ENCODE measurements around the gene FAM168A.
A peak's percentile ranks its signal among the peaks of the same experiment; 100 is the strongest.

The FAM168A gene

GRCh38 chr11:73363147-73363546 is 234.8 kb downstream of the FAM168A start:
- no peak for TF ChIP-seq CTCF (IDR thresholded peaks at IDR 0.05; ENCODE audit: insufficient read depth, low read length, poor library complexity, severe bottlenecking)
- Histone ChIP-seq H3K36me3 (ENCODE audit: control insufficient read depth, insufficient read depth, low read length) (no peaks in the 10 kb centered on the region; the same call in 1 of the 2 replicates), H3K4me3 (replicated peaks; ENCODE audit: low read depth, low read length) (no peak overlapping the region), H3K27me3 (replicated peaks; ENCODE audit: control insufficient read depth, insufficient read depth, low read length) (no peaks in the 10 kb centered on the region)
- DNase-seq (ENCODE audit: extremely low read depth, insufficient read length) = no peak

- H3K4me3 ChIP-seq (replicated peaks; ENCODE audit: low read depth, low read length) = no peak overlapping the region
- TF ChIP-seq CTCF (IDR thresholded peaks at IDR 0.05; ENCODE audit: insufficient read depth, low read length, poor library complexity, severe bottlenecking) = no peak
- no peak for DNase-seq (ENCODE audit: extremely low read depth, insufficient read length)
- H3K36me3 ChIP-seq (ENCODE audit: control insufficient read depth, insufficient read depth, low read length) = no peaks in the 10 kb centered on the region
- H3K27me3 ChIP-seq (replicated peaks; ENCODE audit: control insufficient read depth, insufficient read depth, low read length) = no peaks in the 10 kb centered on the region
Measured at GRCh38 chr11:73361953-73362776, 235.7 kb downstream of the FAM168A start.

- Histone ChIP-seq H3K27me3 (replicated peaks; ENCODE audit: control insufficient read depth, insufficient read depth, low read length) (no peaks in the 10 kb centered on the region), H3K36me3 (ENCODE audit: control insufficient read depth, insufficient read depth, low read length) (no peaks in the 10 kb centered on the region), H3K4me3 (replicated peaks; ENCODE audit: low read depth, low read length) (no peak overlapping the region)
- no peak for DNase-seq (ENCODE audit: extremely low read depth, insufficient read length)
- TF ChIP-seq CTCF (IDR thresholded peaks at IDR 0.05; ENCODE audit: insufficient read depth, low read length, poor library complexity, severe bottlenecking) = no peak
Measured at GRCh38 chr11:73360743-73361369, 237.1 kb downstream of the FAM168A start.

- TF ChIP-seq CTCF (IDR thresholded peaks at IDR 0.05; ENCODE audit: insufficient read depth, low read length, poor library complexity, severe bottlenecking) = peak; percentile 67
- Histone ChIP-seq H3K36me3 (ENCODE audit: control insufficient read depth, insufficient read depth, low read length) (no peaks in the 10 kb centered on the region), H3K4me3 (replicated peaks; ENCODE audit: low read depth, low read length) (no peak overlapping the region), H3K27me3 (replicated peaks; ENCODE audit: control insufficient read depth, insufficient read depth, low read length) (no peaks in the 10 kb centered on the region)
- no peak for DNase-seq (ENCODE audit: extremely low read depth, insufficient read length)
Measured at GRCh38 chr11:73359930-73360742, 237.8 kb downstream of the FAM168A start.

- H3K27me3 ChIP-seq (replicated peaks; ENCODE audit: control insufficient read depth, insufficient read depth, low read length) = no peaks in the 10 kb centered on the region
- no peaks in the 10 kb centered on the region for H3K36me3 ChIP-seq (ENCODE audit: control insufficient read depth, insufficient read depth, low read length)
- TF ChIP-seq CTCF (IDR thresholded peaks at IDR 0.05; ENCODE audit: insufficient read depth, low read length, poor library complexity, severe bottlenecking) = no peak
- H3K4me3 ChIP-seq (replicated peaks; ENCODE audit: low read depth, low read length) = no peak overlapping the region
- no peak for DNase-seq (ENCODE audit: extremely low read depth, insufficient read length)
Measured at GRCh38 chr11:73359341-73359740, 238.6 kb downstream of the FAM168A start.

All from GM06990 (cell line).